T-helper 1 cell treated with Interleukin-12 subunit alpha and Interleukin-12 subunit beta and Interleukin-4 antibody, amounts not matched to agents 30 ng/mL and 1 ng/mL, for 36 hours (primary cell): ENCODE results near the gene RPS6KA5. TPM values are rescaled to one million over a fixed set of nuclear protein-coding genes. Genes with fewer than 3 reads are reported as not detected.

Source experiments
- intact Hi-C: fragments of 100-400 bp; cut with micrococcal nuclease; formaldehyde crosslinking; loops from one replicate; pipeline ENCODE4 v1.15.1; 2024
- total RNA-seq: library from RNA; stranded (reverse); gene quantifications from 2 replicates; pipeline ENCODE4 v1.2.3, GENCODE V29; 2022

Gene RPS6KA5
- total RNA-seq, 1 donor from 2014 or later, result 49.6 TPM

- intact Hi-C loops, result no loop called here
Measured at GRCh38 chr14:91031666-91032065, 28.8 kb downstream of the RPS6KA5 start.

GRCh38 chr14:91029456-91030217, 30.8 kb downstream of the RPS6KA5 start:
- intact Hi-C loops, result no loop called here

- intact Hi-C loops, result loop anchor here (1.0 kb wide), 1 partner anchor 8 kb away; no protein-coding TSS in a partner anchor
Measured at GRCh38 chr14:91027561-91027960, 32.9 kb downstream of the RPS6KA5 start.

- intact Hi-C loops, result loop anchor here (1.0 to 5.0 kb wide), 9 partner anchors 14 to 625 kb away; partner anchors contain the start of genes CALM1, DGLUCY and RPS6KA5
Measured at GRCh38 chr14:91022622-91023028, 37.8 kb downstream of the RPS6KA5 start.

- intact Hi-C loops, result loop anchor here (1.0 to 5.0 kb wide), 9 partner anchors 13 to 625 kb away; partner anchors contain the start of genes CALM1, DGLUCY and RPS6KA5
Measured at GRCh38 chr14:91021991-91022621, 38.3 kb downstream of the RPS6KA5 start.

GRCh38 chr14:91021115-91021514, 39.3 kb downstream of the RPS6KA5 start:
- intact Hi-C loops, result loop anchor here (5.0 kb wide), 2 partner anchors 34 to 624 kb away; partner anchors contain the start of gene CALM1

GRCh38 chr14:91019673-91020072, 40.8 kb downstream of the RPS6KA5 start:
- intact Hi-C loops, result loop anchor here (5.0 kb wide), 2 partner anchors 32 to 622 kb away; partner anchors contain the start of gene CALM1

- intact Hi-C loops, result no loop called here
Measured at GRCh38 chr14:91018481-91018880, 42.0 kb downstream of the RPS6KA5 start.

- intact Hi-C loops, result loop anchor here (1.0 kb wide), 1 partner anchor 8 kb away; no protein-coding TSS in a partner anchor
Measured at GRCh38 chr14:91016800-91017410, 43.5 kb downstream of the RPS6KA5 start.

GRCh38 chr14:91015435-91015834, 45.0 kb downstream of the RPS6KA5 start:
- intact Hi-C loops, result no loop called here

GRCh38 chr14:91012045-91012444, 48.4 kb downstream of the RPS6KA5 start:
- intact Hi-C loops, result no loop called here

GRCh38 chr14:91010153-91010533, 50.3 kb downstream of the RPS6KA5 start:
- intact Hi-C loops, result no loop called here

GRCh38 chr14:91009501-91010152, 50.8 kb downstream of the RPS6KA5 start:
- intact Hi-C loops, result loop anchor here (1.0 to 2.0 kb wide), 2 partner anchors 8 to 13 kb away; no protein-coding TSS in a partner anchor

- intact Hi-C loops, result loop anchor here (1.0 to 2.0 kb wide), 2 partner anchors 8 to 14 kb away; no protein-coding TSS in a partner anchor
Measured at GRCh38 chr14:91008759-91009409, 51.6 kb downstream of the RPS6KA5 start.

- intact Hi-C loops, result no loop called here
Measured at GRCh38 chr14:91005716-91006115, 54.7 kb downstream of the RPS6KA5 start.

- intact Hi-C loops, result no loop called here
Measured at GRCh38 chr14:91004987-91005386, 55.5 kb downstream of the RPS6KA5 start.

- intact Hi-C loops, result no loop called here
Measured at GRCh38 chr14:90999299-90999698, 61.1 kb downstream of the RPS6KA5 start.

GRCh38 chr14:90996967-90997366, 63.5 kb downstream of the RPS6KA5 start:
- intact Hi-C loops, result no loop called here

- intact Hi-C loops, result no loop called here
Measured at GRCh38 chr14:90995785-90996184, 64.7 kb downstream of the RPS6KA5 start.

GRCh38 chr14:90993792-90994191, 66.6 kb downstream of the RPS6KA5 start:
- intact Hi-C loops, result no loop called here
